Measurements from ENCODE around the gene TECTB.

- no peak for TF ChIP-seq CTCF (IDR thresholded peaks at IDR 0.05)
- no peak for TF ChIP-seq POLR2A (IDR thresholded peaks at IDR 0.05)
- no peak for TF ChIP-seq POLR2AphosphoS5 (IDR thresholded peaks at IDR 0.05)
These were observed 52.7 kb downstream of the TECTB start for GRCh38 chr10:112335868-112336265.
